Activated T-helper 1 cell treated with anti-CD3 and anti-CD28 coated beads, Interleukin-2, amount 50 U/mL, for 16 hours (primary cell): ENCODE data around the gene STK32A.

Experiments
- DNase-seq, 2 donors: peaks; one replicate each; pipeline ENCODE4 v3.0.0-alpha.2; 2020; ENCODE audit warnings: low read depth in 1 of 2, low spot score in 1 of 2

STK32A gene

GRCh38 chr5:147248561-147248960 lies 13.7 kb downstream of the STK32A start:
- DNase-seq: no peak

- DNase-seq: no peak
Measured at GRCh38 chr5:147259837-147260236, 25.0 kb downstream of the STK32A start.

GRCh38 chr5:147267082-147267832 lies 32.4 kb downstream of the STK32A start:
- no peak for DNase-seq

- no peak for DNase-seq
Measured at GRCh38 chr5:147276497-147276896, 41.7 kb downstream of the STK32A start.

- DNase-seq: no peak
Measured at GRCh38 chr5:147286296-147286695, 51.5 kb downstream of the STK32A start.

- no peak for DNase-seq
Measured at GRCh38 chr5:147287110-147287509, 52.3 kb downstream of the STK32A start.

GRCh38 chr5:147290261-147290660 lies 55.4 kb downstream of the STK32A start:
- DNase-seq: no peak

- no peak for DNase-seq
Measured at GRCh38 chr5:147303251-147303650, 68.4 kb downstream of the STK32A start.

- no peak for DNase-seq
Measured at GRCh38 chr5:147303976-147304375, 69.2 kb downstream of the STK32A start.

- DNase-seq: no peak
Measured at GRCh38 chr5:147305147-147305546, 70.3 kb downstream of the STK32A start.

GRCh38 chr5:147306351-147306750 lies 71.5 kb downstream of the STK32A start:
- DNase-seq: no peak

GRCh38 chr5:147307170-147307569 lies 72.3 kb downstream of the STK32A start:
- DNase-seq: no peak

- no peak for DNase-seq
Measured at GRCh38 chr5:147309621-147310020, 74.8 kb downstream of the STK32A start.

GRCh38 chr5:147310059-147310704 lies 75.4 kb downstream of the STK32A start:
- no peak for DNase-seq

- DNase-seq: no peak
Measured at GRCh38 chr5:147317978-147318684, 83.3 kb downstream of the STK32A start.

- DNase-seq: no peak
Measured at GRCh38 chr5:147321569-147321968, 86.7 kb downstream of the STK32A start.

GRCh38 chr5:147327421-147327820 lies 92.6 kb downstream of the STK32A start:
- no peak for DNase-seq

- DNase-seq: no peak
Measured at GRCh38 chr5:147327905-147328304, 93.1 kb downstream of the STK32A start.

- no peak for DNase-seq
Measured at GRCh38 chr5:147332658-147333057, 97.8 kb downstream of the STK32A start.

- no peak for DNase-seq
Measured at GRCh38 chr5:147336876-147337275, 102.0 kb downstream of the STK32A start.

- no peak for DNase-seq
Measured at GRCh38 chr5:147339313-147339712, 104.5 kb downstream of the STK32A start.

- no peak for DNase-seq
Measured at GRCh38 chr5:147340941-147341340, 106.1 kb downstream of the STK32A start.
